ENCODE measurements around the gene KDM4B.

GRCh38 chr19:5110546-5110945, 141.6 kb downstream of the KDM4B start:
- TF ChIP-seq CTCF (IDR thresholded peaks at IDR 0.05) (no peak), EP300 (IDR thresholded peaks at IDR 0.05) (no peak), POLR2A (IDR thresholded peaks at IDR 0.05) (no peak), POLR2AphosphoS5 (IDR thresholded peaks at IDR 0.05) (no peak)
